Gastrocnemius medialis (tissue), 4 donors: ENCODE data around the gene MRPL16.

Experiments
- CTCF ChIP-seq, 5 experiments: fragments of 450-650 bp in 3 of 5; fragments of 200-600 bp in 2 of 5; sonication (generic) in 2 of 5; IDR thresholded peaks in 4 of 5; conservative IDR thresholded peaks in 1 of 5; 1 replicate in 4 of 5; 2 replicates in 1 of 5; pipeline ENCODE4 v1.5.1; 2016 to 2019; ENCODE audit warnings: antibody characterized with exemption in 5 of 5, mild to moderate bottlenecking in 3 of 5, moderate library complexity in 3 of 5
- POLR2A ChIP-seq, 2 donors: fragments of 450-650 bp; IDR thresholded peaks; one replicate each; pipeline ENCODE4 v1.6.1; 2017; ENCODE audit warnings: antibody characterized with exemption in 2 of 2, mild to moderate bottlenecking in 2 of 2, moderate library complexity in 2 of 2

- no peak for TF ChIP-seq CTCF (IDR thresholded peaks at IDR 0.05 in 4 of 5, conservative IDR thresholded peaks at IDR 0.05 in 1 of 5)
- no peak for TF ChIP-seq POLR2A (IDR thresholded peaks at IDR 0.05)
These were observed 54.1 kb downstream of the MRPL16 start for GRCh38 chr11:59756558-59756840.
